ENCODE results near the gene TRIM54.

GRCh38 chr2:27297195-27297594 is 15.0 kb downstream of the TRIM54 start:
- TF ChIP-seq YY1 (IDR thresholded peaks at IDR 0.05; ENCODE audit: insufficient read depth, insufficient read length) (no peak), ZNF274 (IDR thresholded peaks at IDR 0.05; ENCODE audit: low read depth, low read length) (no peak), SUZ12 (IDR thresholded peaks at IDR 0.05; ENCODE audit: extremely low read depth, insufficient read depth, insufficient read length) (no peak)

Measured in NT2/D1 (cell line).